Stomach smooth muscle (tissue), 2 donors: ENCODE data around the gene ATP13A1.
A peak's percentile ranks its signal among the peaks of the same experiment; 100 is the strongest.

Experiments used
- H3K27ac ChIP-seq: one replicate; pipeline ENCODE4 v1.7.0; 2013; ENCODE audit warnings: mild to moderate bottlenecking, low read length, inconsistent platforms
- H3K27me3 ChIP-seq, 2 donors: one replicate each; pipeline ENCODE4 v1.7.0; 2013; ENCODE audit warnings: low read length in 2 of 2; ENCODE audit not compliant: insufficient read depth in 2 of 2, control insufficient read depth in 1 of 2
- H3K36me3 ChIP-seq, 2 donors: one replicate each; pipeline ENCODE4 v1.7.0; 2013; ENCODE audit warnings: low read length in 2 of 2; ENCODE audit not compliant: control insufficient read depth in 2 of 2, insufficient read depth in 2 of 2
- H3K4me1 ChIP-seq: one replicate; pipeline ENCODE4 v1.7.0; 2013; ENCODE audit warnings: low read length; ENCODE audit not compliant: control insufficient read depth, insufficient read depth
- H3K4me3 ChIP-seq, 2 donors: one replicate each; pipeline ENCODE4 v1.7.0; 2013; ENCODE audit warnings: low read length in 2 of 2
- H3K9ac ChIP-seq, 2 donors: one replicate each; pipeline ENCODE4 v1.7.0; 2013; ENCODE audit warnings: low read length in 2 of 2, mild to moderate bottlenecking in 1 of 2
- H3K9me3 ChIP-seq, 2 donors: one replicate each; pipeline ENCODE4 v1.7.0; 2013; ENCODE audit warnings: low read length in 2 of 2; ENCODE audit not compliant: control insufficient read depth in 2 of 2
- donor health status: healthy.
- donor health status: Pancreatic carcinoma.

Gene ATP13A1

GRCh38 chr19:19662871-19663255, 613 bp downstream of the ATP13A1 start:
- H3K4me3 ChIP-seq = peak overlapping the region; percentile 96 to 98
- H3K36me3 ChIP-seq = peaks cover 8 to 15% of the 10 kb centered on the region in 2 donors
- H3K9me3 ChIP-seq = no peaks in the 10 kb centered on the region
- H3K27ac ChIP-seq = peak overlapping the region; percentile 70
- peak overlapping the region; percentile 87 to 88 for H3K9ac ChIP-seq
- H3K27me3 ChIP-seq = no peaks in the 10 kb centered on the region
- H3K4me1 ChIP-seq = peaks cover 17% of the 10 kb centered on the region

GRCh38 chr19:19662344-19662743, 1.1 kb downstream of the ATP13A1 start:
- H3K27me3 ChIP-seq = no peaks in the 10 kb centered on the region
- H3K36me3 ChIP-seq = peaks cover 11 to 18% of the 10 kb centered on the region in 2 donors
- H3K4me1 ChIP-seq = peaks cover 17% of the 10 kb centered on the region
- no peaks in the 10 kb centered on the region for H3K9me3 ChIP-seq
- H3K9ac ChIP-seq = peak overlapping the region in 1 of 2 donors; percentile 88
- H3K27ac ChIP-seq = no peak overlapping the region
- H3K4me3 ChIP-seq = peak overlapping the region; percentile 96 to 98

- Histone ChIP-seq H3K36me3 (peaks cover 14 to 24% of the 10 kb centered on the region in 2 donors), H3K27me3 (no peaks in the 10 kb centered on the region), H3K9ac (peak overlapping the region in 1 of 2 donors; percentile 88), H3K4me3 (no peak overlapping the region), H3K27ac (no peak overlapping the region), H3K4me1 (peaks cover 17% of the 10 kb centered on the region), H3K9me3 (no peaks in the 10 kb centered on the region)
These were observed 1.7 kb downstream of the ATP13A1 start for GRCh38 chr19:19661675-19662251.

- Histone ChIP-seq H3K4me1 (peaks cover 17% of the 10 kb centered on the region), H3K9me3 (no peaks in the 10 kb centered on the region), H3K27me3 (no peaks in the 10 kb centered on the region), H3K4me3 (no peak overlapping the region), H3K27ac (no peak overlapping the region), H3K36me3 (peaks cover 19 to 30% of the 10 kb centered on the region in 2 donors), H3K9ac (no peak overlapping the region)
These were observed 2.3 kb downstream of the ATP13A1 start for GRCh38 chr19:19661141-19661674.

GRCh38 chr19:19659646-19660245, 3.7 kb downstream of the ATP13A1 start:
- Histone ChIP-seq H3K4me1 (peaks cover 17% of the 10 kb centered on the region), H3K27ac (no peak overlapping the region), H3K9me3 (no peaks in the 10 kb centered on the region), H3K36me3 (peaks cover 34 to 44% of the 10 kb centered on the region in 2 donors), H3K27me3 (no peaks in the 10 kb centered on the region), H3K4me3 (no peak overlapping the region), H3K9ac (no peak overlapping the region)

- H3K9ac ChIP-seq = no peak overlapping the region
- H3K36me3 ChIP-seq = peaks cover 53 to 62% of the 10 kb centered on the region in 2 donors
- no peak overlapping the region for H3K27ac ChIP-seq
- no peaks in the 10 kb centered on the region for H3K9me3 ChIP-seq
- no peaks in the 10 kb centered on the region for H3K27me3 ChIP-seq
- no peak overlapping the region for H3K4me3 ChIP-seq
- peaks cover 8% of the 10 kb centered on the region for H3K4me1 ChIP-seq
These were observed 6.1 kb downstream of the ATP13A1 start for GRCh38 chr19:19657397-19657783.

GRCh38 chr19:19656451-19657396, 6.8 kb downstream of the ATP13A1 start:
- Histone ChIP-seq H3K9me3 (no peaks in the 10 kb centered on the region), H3K36me3 (peaks cover 59 to 66% of the 10 kb centered on the region in 2 donors), H3K27ac (no peak overlapping the region), H3K27me3 (no peaks in the 10 kb centered on the region), H3K4me1 (peaks cover 2% of the 10 kb centered on the region), H3K4me3 (no peak overlapping the region), H3K9ac (no peak overlapping the region)

GRCh38 chr19:19655641-19656343, 7.7 kb downstream of the ATP13A1 start:
- no peaks in the 10 kb centered on the region for H3K4me1 ChIP-seq
- no peaks in the 10 kb centered on the region for H3K27me3 ChIP-seq
- H3K4me3 ChIP-seq = no peak overlapping the region
- H3K27ac ChIP-seq = no peak overlapping the region
- no peaks in the 10 kb centered on the region for H3K9me3 ChIP-seq
- no peak overlapping the region for H3K9ac ChIP-seq
- H3K36me3 ChIP-seq = peaks cover 69 to 75% of the 10 kb centered on the region in 2 donors

GRCh38 chr19:19655051-19655594, 8.4 kb downstream of the ATP13A1 start:
- H3K4me3 ChIP-seq = no peak overlapping the region
- H3K36me3 ChIP-seq = peaks cover 72 to 81% of the 10 kb centered on the region in 2 donors
- no peaks in the 10 kb centered on the region for H3K4me1 ChIP-seq
- no peaks in the 10 kb centered on the region for H3K9me3 ChIP-seq
- no peak overlapping the region for H3K27ac ChIP-seq
- H3K9ac ChIP-seq = no peak overlapping the region
- H3K27me3 ChIP-seq = no peaks in the 10 kb centered on the region

GRCh38 chr19:19654441-19654840, 9.0 kb downstream of the ATP13A1 start:
- Histone ChIP-seq H3K27ac (no peak overlapping the region), H3K9ac (no peak overlapping the region), H3K27me3 (no peaks in the 10 kb centered on the region), H3K9me3 (no peaks in the 10 kb centered on the region), H3K4me1 (no peaks in the 10 kb centered on the region), H3K4me3 (no peak overlapping the region), H3K36me3 (peaks cover 73 to 78% of the 10 kb centered on the region in 2 donors)
